HepG2 (cell line): Measurements from ENCODE around the gene RNU1-2. TPM values are rescaled to one million over a fixed set of nuclear protein-coding genes. Genes with fewer than 3 reads are reported as not detected.
A peak's percentile ranks its signal among the peaks of the same experiment; 100 is the strongest.
"Not testable (repeated sequence)": the region's sequence is repeated elsewhere in the genome, so short reads cannot be mapped to it uniquely, and the experiment has no call there.

Experiments
- ATAC-seq: fragments of 200-7000 bp; cut with Tn5 transposase; 3 replicates; pipeline ENCODE4 v1.9.1; 2020; ENCODE audit warnings: mild to moderate bottlenecking, moderate library complexity
- BruUV-seq: library from RNA; stranded (reverse); fragments of 400-500 nt; replicated peaks from 2 replicates; lab custom pipeline; 2021; lab: Mats Ljungman, UMichigan
- CTCF ChIA-PET: fragments of 300-600 bp; formaldehyde crosslinking; extraction: SDS; loops from one replicate; lab custom pipeline; 2021; ENCODE audit warnings: low total read pairs, inconsistent platforms, low intra/inter-chr PET ratio; lab: Yijun Ruan, JAX
- POLR2A ChIA-PET: fragments of 350-600 bp; sonication (Branson Sonifier 250); formaldehyde crosslinking; loops from one replicate; lab custom pipeline; 2020; ENCODE audit warnings: antibody characterized with exemption, inconsistent platforms; lab: Yijun Ruan, JAX
- DNase-seq: peaks from one replicate; pipeline ENCODE4 v3.0.0-alpha.2; 2015; ENCODE audit warnings: low spot score
- FAIRE-seq: peaks from 3 replicates; lab custom pipeline; 2011; peaks lifted over from hg19 to GRCh38; lab: Jason Lieb, UNC
- H2AFZ ChIP-seq: one replicate; pipeline ENCODE4 v1.6.1; 2011; ENCODE audit warnings: low read length, inconsistent platforms
- H3K27ac ChIP-seq: fragments of 300-600 bp; 3 replicates; pipeline ENCODE4 v1.8.0; 2011; ENCODE audit warnings: mixed run types, mild to moderate bottlenecking, mixed read lengths, low read length, inconsistent platforms; ENCODE audit not compliant: insufficient read depth; ENCODE audit errors: extremely low read length
- H3K27me3 ChIP-seq, 2 experiments: fragments of 200-600 bp in 1 of 2; 2 replicates in 1 of 2; 3 replicates in 1 of 2; pipeline versions ENCODE4 v1.6.0 to v1.8.0; 2011; ENCODE audit warnings: low read length in 2 of 2, mild to moderate bottlenecking in 2 of 2, moderate library complexity in 2 of 2, inconsistent platforms in 1 of 2; ENCODE audit not compliant: insufficient read depth in 2 of 2, control insufficient read depth in 1 of 2
- H3K36me3 ChIP-seq, 2 experiments: fragments of 200-600 bp in 1 of 2; replicated peaks in 1 of 2; 2 replicates in 1 of 2; 3 replicates in 1 of 2; pipeline versions ENCODE4 v1.5.1 to v1.8.0; 2011; ENCODE audit warnings: low read length in 2 of 2, inconsistent platforms in 1 of 2; ENCODE audit not compliant: insufficient read depth in 2 of 2, control insufficient read depth in 1 of 2
- H3K4me1 ChIP-seq: 2 replicates; pipeline ENCODE4 v1.5.1; 2012; ENCODE audit warnings: low read length, inconsistent platforms; ENCODE audit not compliant: insufficient read depth
- H3K4me2 ChIP-seq: 2 replicates; pipeline ENCODE4 v1.6.0; 2011; ENCODE audit warnings: low read depth, low read length, inconsistent platforms
- H3K4me3 ChIP-seq, 3 experiments: fragments of 200-600 bp in 1 of 3; sonication (generic), shearing (Covaris generic) in 1 of 3; replicated peaks in 1 of 3; 2 replicates each; pipeline ENCODE4 v1.5.1; 2011 to 2016; ENCODE audit warnings: low read length in 3 of 3, inconsistent platforms in 2 of 3, low read depth in 2 of 3, mild to moderate bottlenecking in 2 of 3, control low read depth in 1 of 3, mixed read lengths in 1 of 3; ENCODE audit not compliant: insufficient read depth in 1 of 3
- H3K79me2 ChIP-seq: one replicate; pipeline ENCODE4 v1.6.1; 2011; ENCODE audit warnings: low read length, inconsistent platforms; ENCODE audit not compliant: insufficient read depth
- H3K9ac ChIP-seq: 2 replicates; pipeline ENCODE4 v1.6.0; 2011; ENCODE audit warnings: mild to moderate bottlenecking, low read depth, low read length, inconsistent platforms; ENCODE audit not compliant: insufficient read depth
- H3K9me3 ChIP-seq: 2 replicates; pipeline ENCODE4 v1.5.1; 2012; ENCODE audit warnings: mild to moderate bottlenecking, low read length
- H4K20me1 ChIP-seq: 2 replicates; pipeline ENCODE4 v1.6.0; 2011; ENCODE audit warnings: inconsistent platforms, mild to moderate bottlenecking, low read length, moderate library complexity; ENCODE audit not compliant: insufficient read depth
- CEBPB ChIP-seq: IDR thresholded peaks from 2 replicates; pipeline ENCODE4 v1.6.1; 2011; ENCODE audit warnings: low read depth, low read length, improper control_type of control experiment, borderline replicate concordance
- CTCF ChIP-seq: sonication (generic); formaldehyde crosslinking; IDR thresholded peaks from 2 replicates; pipeline ENCODE4 v1.5.0; 2020; ENCODE audit warnings: mild to moderate bottlenecking, missing genetic modification reagents, moderate library complexity
- RARA ChIP-seq: IDR thresholded peaks from 2 replicates; pipeline ENCODE4 v1.6.1; 2016; ENCODE audit warnings: missing genetic modification reagents, missing compliant biosample characterization
- RXRA ChIP-seq: sonication (generic); formaldehyde crosslinking; IDR thresholded peaks from 2 replicates; pipeline ENCODE4 v1.5.1; 2020; ENCODE audit warnings: missing genetic modification reagents
- ZNF777 ChIP-seq: sonication (generic); formaldehyde crosslinking; IDR thresholded peaks from 2 replicates; pipeline ENCODE4 v1.4.0; 2020; ENCODE audit warnings: missing genetic modification reagents
- WGBS: methylation state at CpG from one replicate; pipeline ENCODE4 v1.1.6; 2017; ENCODE audit warnings: low lambda C conversion rate; 5-methylcytosine and 5-hydroxymethylcytosine counted together
- in situ Hi-C: cut with HindIII; loops from 2 replicates; pipeline ENCODE4 v1.10.0; 2017; ENCODE audit warnings: low pct_unique_long_range_greater_than_20kb; ENCODE audit not compliant: extremely low pct_ligation_motif_present
- intact Hi-C: fragments of 100-400 bp; cut with micrococcal nuclease; formaldehyde crosslinking; loops from one replicate; pipeline ENCODE4 v1.10.0; 2022; ENCODE audit not compliant: unreplicated experiment
- polyA plus RNA-seq, 8 experiments: library from polyadenylated mRNA; depleted of rRNA in 3 of 8; stranded (reverse) in 7 of 8; unstranded in 1 of 8; fragments of >200 nt; fragmentation: Illumina TruSeq in 4 of 8; extraction: Trizol in 4 of 8; gene quantifications; 2 replicates each; pipeline versions ENCODE4 v1.2.1 to v1.2.3, GENCODE V29; 2011 to 2016; ENCODE audit warnings: low read depth in 4 of 8, missing spikeins in 1 of 8, mixed read lengths in 1 of 8; ENCODE audit not compliant: insufficient read depth in 1 of 8
- total RNA-seq, 5 experiments: library from RNA; depleted of rRNA; stranded (reverse); fragments of >200 nt; fragmentation: Illumina TruSeq; extraction: Trizol; gene quantifications; 2 replicates each; pipeline ENCODE4 v1.2.3, GENCODE V29; 2016; ENCODE audit warnings: low read depth in 1 of 5

The RNU1-2 gene
- total and polyA plus RNA-seq, 2 of the 13 experiments (the other 11 are each of a cell fraction or from before 2014, with no cell fraction given), result under 0.01 to 11,018 TPM

- not testable (repeated sequence) for DNase-seq, ATAC-seq
Observed at GRCh38 chr1:16873076-16873879, 22.5 kb upstream of the RNU1-2 start.

GRCh38 chr1:16874968-16875765 is 20.6 kb upstream of the RNU1-2 start:
- H3K4me1 ChIP-seq, H3K79me2 ChIP-seq, CTCF ChIA-PET, intact Hi-C loops, H3K27me3 ChIP-seq, H4K20me1 ChIP-seq, DNase-seq, H3K36me3 ChIP-seq, BruUV-seq, FAIRE-seq, H3K27ac ChIP-seq, H2AFZ ChIP-seq, H3K9ac ChIP-seq, ATAC-seq, H3K9me3 ChIP-seq, POLR2A ChIA-PET, in situ Hi-C loops: not testable (repeated sequence)
- peak overlapping the region in 1 of 3 experiments; percentile 13; a peak in 1 of 6 replicates for H3K4me3 ChIP-seq
- TF ChIP-seq CTCF (peak; percentile 48), RARA (CRISPR knock-in tag) (peak; percentile 31; the same call in 1 of the 2 replicates), RXRA (CRISPR knock-in tag) (peak; percentile 44; the same call in 1 of the 2 replicates), CEBPB (peak; percentile 41), ZNF777 (peak; percentile 94)
- 0 out of 2 replicates have a peak overlapping the region, but pooled peaks have one; percentile 27 for H3K4me2 ChIP-seq
- 37% methylated on average over 32 of the region's 35 CpGs for WGBS

More at GRCh38 chr1:16873076-16873879, 22.5 kb upstream of the RNU1-2 start:
- H3K36me3 ChIP-seq, H3K79me2 ChIP-seq, FAIRE-seq, H3K4me1 ChIP-seq, H2AFZ ChIP-seq, H3K4me2 ChIP-seq, CTCF ChIA-PET, in situ Hi-C loops, H3K9me3 ChIP-seq, H3K27ac ChIP-seq, H3K27me3 ChIP-seq, POLR2A ChIA-PET, BruUV-seq, H3K9ac ChIP-seq, H3K4me3 ChIP-seq, H4K20me1 ChIP-seq, intact Hi-C loops: not testable (repeated sequence)
- WGBS, result 88% methylated on average over 44 of the region's 52 CpGs

GRCh38 chr1:16881742-16882141 is 14.0 kb upstream of the RNU1-2 start:
- BruUV-seq, CTCF ChIA-PET, H2AFZ ChIP-seq, H4K20me1 ChIP-seq, FAIRE-seq, intact Hi-C loops, H3K9ac ChIP-seq, ATAC-seq, H3K9me3 ChIP-seq, POLR2A ChIA-PET, H3K36me3 ChIP-seq, H3K4me3 ChIP-seq, H3K4me2 ChIP-seq, DNase-seq, H3K27me3 ChIP-seq, H3K79me2 ChIP-seq, in situ Hi-C loops, H3K27ac ChIP-seq: not testable (repeated sequence)
- WGBS, result 5% methylated on average over 1 of the region's 1 CpG
- peaks cover 21% of the 10 kb centered on the region for H3K4me1 ChIP-seq
